Esophagus muscularis mucosa (tissue), 3 donors: ENCODE data around the gene SPDYE16.

Experiments used
- CTCF ChIP-seq, 3 experiments: fragments of 200-600 bp in 2 of 3; fragments of 450-650 bp in 1 of 3; sonication (generic) in 2 of 3; IDR thresholded peaks; one replicate each; pipeline ENCODE4 v1.5.1; 2017 to 2019; ENCODE audit warnings: antibody characterized with exemption in 3 of 3, mild to moderate bottlenecking in 2 of 3, moderate library complexity in 1 of 3
- POLR2A ChIP-seq: fragments of 450-650 bp; IDR thresholded peaks from one replicate; pipeline ENCODE4 v1.6.1; 2017; ENCODE audit warnings: antibody characterized with exemption, moderate library complexity, mild to moderate bottlenecking, low read depth

GRCh38 chr7:76549025-76549854 is 6.1 kb upstream of the SPDYE16 start:
- TF ChIP-seq CTCF (IDR thresholded peaks at IDR 0.05) (peak in 1 of 3 experiments; percentile 24), POLR2A (peak; percentile 9)
